Measurements from ENCODE around the gene LYZ.

The LYZ gene

DNA sequence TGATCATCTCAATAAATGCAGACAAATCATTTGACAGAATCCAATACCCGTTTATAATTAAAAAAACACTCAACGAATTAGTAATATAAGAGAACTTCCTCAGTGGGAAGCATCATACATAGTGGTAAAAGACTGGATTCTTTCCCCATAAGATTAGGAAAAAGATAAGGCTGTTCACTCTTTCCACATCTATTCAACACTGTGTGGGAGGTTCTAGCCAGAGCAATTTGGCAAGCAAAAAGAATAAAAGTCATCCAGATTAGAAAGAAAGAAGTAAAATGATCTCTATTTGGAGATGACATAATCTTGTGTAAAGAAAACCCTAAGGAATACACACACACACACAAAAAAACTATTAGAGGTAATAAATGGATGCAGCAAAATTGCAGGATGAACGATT is 49.8 kb downstream of the LYZ start:
- H2AFZ ChIP-seq (ENCODE audit: low read length): no peak overlapping the region
- H3K9me2 ChIP-seq (replicated peaks; ENCODE audit: insufficient read depth, low read length): no peaks in the 10 kb centered on the region
- no peak overlapping the region for H3K27ac ChIP-seq (ENCODE audit: low read length)
- no peak overlapping the region for H3K4me3 ChIP-seq (ENCODE audit: low read length)
- no peaks in the 10 kb centered on the region for H3F3A ChIP-seq (ENCODE audit: insufficient read depth, low read length)
- no peaks in the 10 kb centered on the region for H4K20me1 ChIP-seq (ENCODE audit: insufficient read depth, low read length)
- no peaks in the 10 kb centered on the region for H3K9me3 ChIP-seq (replicated peaks; ENCODE audit: insufficient read depth, low read length)
- no peak overlapping the region for H3K9ac ChIP-seq (ENCODE audit: low read length)
- TF ChIP-seq EZH2 (optimal IDR thresholded peaks at IDR 0.05; ENCODE audit: low read depth, low read length): no peak
- TF ChIP-seq EZH2phosphoT487 (IDR thresholded peaks at IDR 0.05; ENCODE audit: low read length): no peak
- TF ChIP-seq CTCF (IDR thresholded peaks at IDR 0.05; ENCODE audit: low read length): no peak
- no peaks in the 10 kb centered on the region for H3K79me2 ChIP-seq (ENCODE audit: low read length)
- H3K4me2 ChIP-seq (ENCODE audit: low read depth, low read length): no peak overlapping the region
- H3K27me3 ChIP-seq (replicated peaks; ENCODE audit: insufficient read depth, low read length): no peaks in the 10 kb centered on the region
- no peaks in the 10 kb centered on the region for H3K4me1 ChIP-seq (ENCODE audit: low read length)
- DNase-seq: no peak
- H3K36me3 ChIP-seq (replicated peaks; ENCODE audit: insufficient read depth, low read length): no peaks in the 10 kb centered on the region

GRCh38 chr12:69401940-69402339 is 53.8 kb downstream of the LYZ start:
- Histone ChIP-seq H4K20me1 (ENCODE audit: insufficient read depth, low read length) (no peaks in the 10 kb centered on the region), H3K27me3 (replicated peaks; ENCODE audit: insufficient read depth, low read length) (no peaks in the 10 kb centered on the region), H3K4me2 (ENCODE audit: low read depth, low read length) (no peak overlapping the region), H2AFZ (ENCODE audit: low read length) (no peak overlapping the region), H3F3A (ENCODE audit: insufficient read depth, low read length) (no peaks in the 10 kb centered on the region), H3K79me2 (ENCODE audit: low read length) (no peaks in the 10 kb centered on the region), H3K9me2 (replicated peaks; ENCODE audit: insufficient read depth, low read length) (no peaks in the 10 kb centered on the region), H3K4me3 (ENCODE audit: low read length) (no peak overlapping the region), H3K27ac (ENCODE audit: low read length) (no peak overlapping the region), H3K9ac (ENCODE audit: low read length) (no peak overlapping the region), H3K9me3 (replicated peaks; ENCODE audit: insufficient read depth, low read length) (no peaks in the 10 kb centered on the region), H3K36me3 (replicated peaks; ENCODE audit: insufficient read depth, low read length) (no peaks in the 10 kb centered on the region), H3K4me1 (ENCODE audit: low read length) (0 out of 2 replicates have a peak, but pooled peaks cover 4% of the 10 kb centered on the region)
- TF ChIP-seq EZH2phosphoT487 (IDR thresholded peaks at IDR 0.05; ENCODE audit: low read length) (no peak), CTCF (IDR thresholded peaks at IDR 0.05; ENCODE audit: low read length) (no peak), EZH2 (optimal IDR thresholded peaks at IDR 0.05; ENCODE audit: low read depth, low read length) (no peak)
- DNase-seq: no peak

Measured in MM.1S (cell line).